ENCODE data around the gene CHST8. TPM values are rescaled to one million over a fixed set of nuclear protein-coding genes. Genes with fewer than 3 reads are reported as not detected.

The CHST8 gene
- total RNA-seq, 6 experiments from 2014 or later = not detected

GRCh38 chr19:33647146-33647545, 25.4 kb downstream of the CHST8 start:
- no peak for DNase-seq
- H3K27ac Mint-ChIP-seq = no peak overlapping the region
- no peaks in the 10 kb centered on the region; the same call in 1 of the 2 replicates for H3K36me3 Mint-ChIP-seq (ENCODE audit: low read depth)
- H3K27me3 Mint-ChIP-seq (ENCODE audit: insufficient read depth) = peaks cover 3% of the 10 kb centered on the region
- H3K4me1 Mint-ChIP-seq (ENCODE audit: low read depth) = no peaks in the 10 kb centered on the region
- H3K4me3 Mint-ChIP-seq = no peak overlapping the region
- TF ChIP-seq CTCF (IDR thresholded peaks at IDR 0.05) = no peak
- peaks cover 19% of the 10 kb centered on the region for H3K9me3 Mint-ChIP-seq

- no peak overlapping the region for H3K27ac Mint-ChIP-seq
- no peak overlapping the region for H3K4me3 Mint-ChIP-seq
- no peaks in the 10 kb centered on the region; the same call in 1 of the 2 replicates for H3K36me3 Mint-ChIP-seq (ENCODE audit: low read depth)
- no peaks in the 10 kb centered on the region for H3K4me1 Mint-ChIP-seq (ENCODE audit: low read depth)
- H3K9me3 Mint-ChIP-seq = peaks cover 24% of the 10 kb centered on the region
- no peak for DNase-seq
- H3K27me3 Mint-ChIP-seq (ENCODE audit: insufficient read depth) = peaks cover 3% of the 10 kb centered on the region; the same call in 1 of the 2 replicates
- no peak for TF ChIP-seq CTCF (IDR thresholded peaks at IDR 0.05)
Observed at GRCh38 chr19:33649627-33650305, 28.0 kb downstream of the CHST8 start.

GRCh38 chr19:33653684-33654083, 31.9 kb downstream of the CHST8 start:
- no peaks in the 10 kb centered on the region for H3K36me3 Mint-ChIP-seq (ENCODE audit: low read depth)
- H3K4me3 Mint-ChIP-seq = no peak overlapping the region
- H3K27me3 Mint-ChIP-seq (ENCODE audit: insufficient read depth) = peaks cover 2% of the 10 kb centered on the region; the same call in 1 of the 2 replicates
- H3K27ac Mint-ChIP-seq = no peak overlapping the region
- no peak for DNase-seq
- H3K9me3 Mint-ChIP-seq = peaks cover 9% of the 10 kb centered on the region; the same call in 1 of the 2 replicates
- TF ChIP-seq CTCF (IDR thresholded peaks at IDR 0.05) = no peak
- no peaks in the 10 kb centered on the region for H3K4me1 Mint-ChIP-seq (ENCODE audit: low read depth)

DNA sequence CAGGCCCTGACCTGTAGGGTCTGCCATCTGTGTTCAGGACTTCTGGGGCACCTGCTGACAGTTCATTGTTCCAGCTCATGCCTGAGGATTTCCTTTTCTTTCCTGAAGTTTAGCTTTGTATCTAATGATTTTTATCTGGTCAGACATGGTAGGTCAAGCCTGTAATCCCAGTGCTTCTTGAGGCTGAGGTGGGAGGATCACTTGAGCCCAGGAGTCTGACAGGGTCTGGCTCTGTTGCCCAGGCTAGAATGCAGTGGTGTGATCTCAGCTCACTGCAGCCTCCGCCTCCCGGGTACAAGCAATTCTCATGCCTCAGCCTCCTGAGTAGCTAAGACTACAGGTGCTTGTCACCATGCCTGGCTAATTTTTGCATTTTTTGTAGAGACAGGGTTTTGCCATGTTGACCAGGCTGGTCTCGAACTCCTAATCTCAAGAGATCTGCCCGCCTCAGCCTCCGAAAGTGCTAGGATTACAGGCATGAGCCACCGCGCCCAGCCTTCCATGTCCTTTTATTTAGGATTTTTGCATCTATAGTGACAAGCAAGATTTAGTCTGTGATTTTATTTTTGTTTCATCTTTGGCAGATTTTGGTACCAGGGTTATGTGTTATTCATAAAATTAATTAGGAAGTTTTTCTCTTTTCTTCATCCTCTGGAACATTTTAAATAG, 33.2 kb downstream of the CHST8 start:
- Mint-ChIP-seq H3K4me3 (no peak overlapping the region), H3K4me1 (ENCODE audit: low read depth) (no peaks in the 10 kb centered on the region), H3K9me3 (peaks cover 9% of the 10 kb centered on the region; the same call in 1 of the 2 replicates), H3K36me3 (ENCODE audit: low read depth) (no peaks in the 10 kb centered on the region), H3K27ac (no peak overlapping the region), H3K27me3 (ENCODE audit: insufficient read depth) (peaks cover 2% of the 10 kb centered on the region)
- DNase-seq = no peak
- TF ChIP-seq CTCF (IDR thresholded peaks at IDR 0.05) = no peak

DNA sequence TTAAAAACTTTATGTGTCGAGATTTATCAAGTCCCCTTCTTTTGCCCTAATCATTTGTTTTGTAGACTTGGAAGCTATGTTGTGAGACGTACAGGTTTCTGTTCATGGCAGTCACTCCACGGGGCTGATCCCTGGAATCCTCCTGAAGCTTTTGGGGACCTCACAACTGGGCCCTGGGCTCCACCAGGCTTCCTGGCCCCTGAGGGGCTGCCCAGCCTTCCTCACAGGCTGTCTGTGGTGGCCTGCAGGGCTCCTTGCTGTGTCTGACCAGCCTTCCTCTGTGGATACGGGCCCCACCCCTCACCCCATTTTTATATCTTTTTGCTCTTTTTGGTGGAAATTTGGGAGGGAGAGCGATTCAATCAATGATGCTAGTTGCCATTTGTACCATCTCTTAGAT, 38.1 kb downstream of the CHST8 start:
- no peak for TF ChIP-seq CTCF (IDR thresholded peaks at IDR 0.05)
- Mint-ChIP-seq H3K4me1 (ENCODE audit: low read depth) (no peaks in the 10 kb centered on the region), H3K9me3 (peaks cover 8% of the 10 kb centered on the region), H3K36me3 (ENCODE audit: low read depth) (no peaks in the 10 kb centered on the region), H3K27me3 (ENCODE audit: insufficient read depth) (peaks cover 5% of the 10 kb centered on the region), H3K27ac (no peak overlapping the region), H3K4me3 (no peak overlapping the region)
- no peak for DNase-seq
